Breast epithelium (tissue), 3 donors: ENCODE data around the gene PTPRN2.

ENCODE experiments used
- POLR2A ChIP-seq: fragments of 450-650 bp; IDR thresholded peaks from one replicate; pipeline ENCODE4 v1.6.1; 2016; ENCODE audit warnings: antibody characterized with exemption, mild to moderate bottlenecking, moderate library complexity
- TF ChIP-seq, protein P1 (sequence below), 3 donors: fragments of 450-650 bp; IDR thresholded peaks; one replicate each; pipeline ENCODE4 v1.5.1; 2016 to 2017; ENCODE audit warnings: antibody characterized with exemption in 3 of 3, mild to moderate bottlenecking in 3 of 3, moderate library complexity in 3 of 3

DNA sequence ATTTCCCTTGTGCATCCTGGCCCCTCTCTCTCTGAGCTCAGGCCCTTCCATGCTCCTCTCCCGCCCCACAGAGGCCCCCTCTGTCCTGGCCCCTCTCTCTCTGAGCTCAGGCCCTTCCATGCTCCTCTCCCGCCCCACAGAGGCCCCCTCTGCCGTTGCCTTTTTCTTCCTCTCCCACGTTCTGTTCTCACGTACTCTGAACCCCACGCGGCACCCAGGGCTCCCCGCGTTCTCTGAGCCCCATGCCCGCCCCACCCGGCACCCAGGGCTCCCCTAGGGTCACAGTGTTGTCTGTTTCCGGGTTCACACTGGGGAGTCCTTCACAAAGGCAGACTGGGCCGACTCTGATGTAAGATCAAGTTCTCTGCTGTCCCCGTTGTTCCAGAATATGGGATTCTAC, 914.0 kb downstream of the PTPRN2 start:
- TF ChIP-seq, protein P1, sequence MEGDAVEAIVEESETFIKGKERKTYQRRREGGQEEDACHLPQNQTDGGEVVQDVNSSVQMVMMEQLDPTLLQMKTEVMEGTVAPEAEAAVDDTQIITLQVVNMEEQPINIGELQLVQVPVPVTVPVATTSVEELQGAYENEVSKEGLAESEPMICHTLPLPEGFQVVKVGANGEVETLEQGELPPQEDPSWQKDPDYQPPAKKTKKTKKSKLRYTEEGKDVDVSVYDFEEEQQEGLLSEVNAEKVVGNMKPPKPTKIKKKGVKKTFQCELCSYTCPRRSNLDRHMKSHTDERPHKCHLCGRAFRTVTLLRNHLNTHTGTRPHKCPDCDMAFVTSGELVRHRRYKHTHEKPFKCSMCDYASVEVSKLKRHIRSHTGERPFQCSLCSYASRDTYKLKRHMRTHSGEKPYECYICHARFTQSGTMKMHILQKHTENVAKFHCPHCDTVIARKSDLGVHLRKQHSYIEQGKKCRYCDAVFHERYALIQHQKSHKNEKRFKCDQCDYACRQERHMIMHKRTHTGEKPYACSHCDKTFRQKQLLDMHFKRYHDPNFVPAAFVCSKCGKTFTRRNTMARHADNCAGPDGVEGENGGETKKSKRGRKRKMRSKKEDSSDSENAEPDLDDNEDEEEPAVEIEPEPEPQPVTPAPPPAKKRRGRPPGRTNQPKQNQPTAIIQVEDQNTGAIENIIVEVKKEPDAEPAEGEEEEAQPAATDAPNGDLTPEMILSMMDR (IDR thresholded peaks at IDR 0.05), result no peak
- TF ChIP-seq POLR2A, result no peak
